ENCODE results near the gene HLA-DQA1.
A peak's percentile ranks its signal among the peaks of the same experiment; 100 is the strongest.
"Not testable (repeated sequence)": the region's sequence is repeated elsewhere in the genome, so short reads cannot be mapped to it uniquely, and the experiment has no call there.

HLA-DQA1 gene
- total RNA-seq: 0.28 to 1.7 reads per million in 2 donors

DNA sequence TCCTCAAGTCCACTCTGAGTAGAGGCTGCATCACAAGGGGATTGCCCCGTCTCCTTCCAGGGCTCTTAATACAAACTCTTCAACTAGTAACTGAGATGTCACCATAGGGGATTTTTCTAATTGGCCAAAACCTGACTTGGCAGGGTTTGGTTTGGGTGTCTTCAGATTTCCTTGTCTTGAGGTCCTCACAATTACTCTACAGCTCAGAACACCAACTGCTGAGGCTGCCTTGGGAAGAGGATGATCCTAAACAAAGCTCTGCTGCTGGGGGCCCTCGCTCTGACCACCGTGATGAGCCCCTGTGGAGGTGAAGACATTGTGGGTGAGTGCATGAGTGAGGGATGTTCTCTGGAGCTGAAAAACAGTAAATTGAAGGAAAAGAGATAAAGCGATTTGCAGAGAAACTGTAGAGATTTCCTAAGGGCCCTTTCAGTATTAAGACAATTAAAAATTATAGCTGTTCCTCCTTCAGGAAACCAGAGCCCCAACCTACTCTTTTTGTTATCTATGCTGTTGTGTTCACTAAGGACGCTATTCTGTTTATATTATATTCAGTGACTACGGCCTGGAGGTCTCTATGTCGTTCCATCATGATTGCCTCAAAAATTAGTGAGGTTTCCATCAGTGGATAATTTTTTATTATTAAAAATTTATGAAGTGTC lies at the start of gene HLA-DQA1:
HLA-DQA1 (plus strand) TSS at position 188 of the 662 bp plus-strand sequence; CDS start at position 241, 53 bp downstream.
- DNase-seq: no peak

- DNase-seq: no peak
Observed at GRCh38 chr6:32588156-32588555, 49.0 kb upstream of the HLA-DQA1 start.

DNA sequence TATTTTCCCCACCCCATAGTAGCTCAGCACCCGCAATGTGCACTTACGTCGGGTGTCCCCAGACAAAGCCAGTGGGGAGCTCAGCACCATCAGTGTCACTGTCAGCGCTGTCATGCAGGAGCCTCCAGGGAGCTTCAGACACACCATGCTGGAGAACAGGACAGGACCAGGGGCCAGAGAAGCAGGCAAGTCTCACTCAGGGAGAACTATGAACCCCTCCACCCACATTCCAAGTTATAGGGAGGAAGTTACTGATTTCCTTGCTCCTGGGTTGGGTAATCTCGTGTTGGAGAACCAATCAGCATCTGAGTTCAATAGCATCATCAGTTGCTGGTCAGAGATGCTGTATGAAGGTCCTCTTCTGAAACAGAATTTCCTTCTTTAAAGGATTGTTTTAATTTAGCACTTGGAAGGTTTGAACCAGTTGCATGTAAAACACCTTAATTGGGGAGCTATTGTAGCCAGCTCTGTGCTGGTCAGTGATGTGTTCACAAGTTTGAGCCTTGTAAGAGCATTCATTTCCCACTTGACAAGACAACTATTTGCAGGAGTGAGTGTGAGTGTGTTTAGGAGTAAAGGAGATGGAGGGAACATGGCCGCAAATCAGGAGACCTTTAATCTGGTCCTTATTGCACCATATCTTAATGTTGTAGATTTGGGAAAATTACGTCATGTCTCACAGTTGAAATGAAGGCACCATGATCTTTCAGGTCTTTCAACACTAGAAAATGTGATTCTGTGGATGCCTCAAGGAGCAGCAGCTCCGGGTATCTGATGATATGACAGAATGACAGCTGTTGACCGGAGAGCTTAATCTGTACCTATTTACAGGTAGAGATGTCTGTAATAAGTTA lies 47.4 kb upstream of the HLA-DQA1 start, which contains the start of gene HLA-DRB1:
HLA-DRB1 (minus strand) TSS at position 253 of the 854 bp plus-strand sequence; CDS start at position 147, 106 bp downstream.
- DNase-seq: peak; percentile 1

DNA sequence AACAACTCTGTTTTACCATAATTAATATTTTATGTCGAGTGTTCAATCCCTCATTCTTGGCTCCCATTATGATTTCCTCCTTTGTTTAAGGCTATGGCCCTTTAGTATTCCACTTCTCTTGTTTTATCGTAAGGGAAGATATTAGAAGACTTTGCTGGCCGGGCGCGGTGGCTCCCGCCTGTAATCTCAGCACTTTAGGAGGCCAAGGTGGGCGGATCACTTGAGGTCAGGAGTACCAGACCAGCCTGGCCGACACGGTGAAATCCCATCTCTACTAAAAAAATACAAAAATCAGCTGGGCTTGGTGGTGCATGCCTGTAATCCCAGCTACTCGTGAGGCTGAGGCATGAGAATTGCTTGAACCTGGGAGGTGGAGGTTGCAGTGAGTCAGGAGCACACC lies 46.5 kb upstream of the HLA-DQA1 start:
- not testable (repeated sequence) for DNase-seq

GRCh38 chr6:32597024-32597423 lies 40.2 kb upstream of the HLA-DQA1 start:
- DNase-seq: no peak

- no peak for DNase-seq
Observed at GRCh38 chr6:32602383-32602782, 34.8 kb upstream of the HLA-DQA1 start.

GRCh38 chr6:32603222-32603621 lies 34.0 kb upstream of the HLA-DQA1 start:
- no peak for DNase-seq

- no peak for DNase-seq
Observed at GRCh38 chr6:32603888-32604287, 33.3 kb upstream of the HLA-DQA1 start.

DNA sequence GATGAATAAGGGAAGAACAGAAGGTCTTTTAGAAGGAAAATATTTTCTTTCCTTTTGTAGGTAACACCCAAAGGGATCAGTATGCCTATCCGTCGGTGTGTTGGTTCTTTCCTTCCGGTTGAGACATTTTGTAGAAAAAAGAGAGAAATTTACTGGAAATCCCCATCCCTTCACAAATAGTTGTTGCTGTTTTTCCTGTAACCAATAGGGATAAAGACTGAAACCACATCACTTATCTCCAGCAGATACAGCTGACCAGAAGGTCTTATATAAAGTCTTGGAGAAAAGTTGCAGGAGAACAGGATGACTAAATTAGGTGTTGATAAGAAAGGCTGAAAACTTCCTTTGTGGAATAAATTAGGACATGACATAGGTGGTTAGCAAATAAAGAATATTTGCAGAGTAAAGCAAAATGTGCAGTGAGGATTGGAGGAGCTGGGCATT lies 32.8 kb upstream of the HLA-DQA1 start:
- no peak for DNase-seq

- DNase-seq: no peak
Observed at GRCh38 chr6:32607263-32607987, 29.8 kb upstream of the HLA-DQA1 start.

GRCh38 chr6:32607988-32608298 lies 29.3 kb upstream of the HLA-DQA1 start:
- DNase-seq: no peak

DNA sequence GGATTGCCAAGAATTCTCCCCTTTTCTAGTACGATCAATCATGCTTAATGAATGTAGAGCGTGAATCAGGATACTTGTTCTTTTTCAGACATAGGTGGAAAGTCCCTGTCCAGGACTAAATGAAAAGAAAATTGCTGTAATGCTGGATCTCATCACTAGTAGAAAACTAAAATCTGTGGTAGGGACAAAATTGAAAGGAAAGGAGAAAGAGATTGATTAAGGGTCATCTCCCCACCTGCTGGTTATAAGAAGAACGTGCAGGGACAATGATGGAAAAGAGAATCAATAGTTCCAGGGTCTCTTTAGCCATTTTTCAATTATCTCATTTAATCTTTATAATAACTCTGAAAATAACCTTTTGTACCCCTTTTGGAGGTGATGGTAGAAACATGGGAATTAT lies 28.8 kb upstream of the HLA-DQA1 start:
- no peak for DNase-seq

DNA sequence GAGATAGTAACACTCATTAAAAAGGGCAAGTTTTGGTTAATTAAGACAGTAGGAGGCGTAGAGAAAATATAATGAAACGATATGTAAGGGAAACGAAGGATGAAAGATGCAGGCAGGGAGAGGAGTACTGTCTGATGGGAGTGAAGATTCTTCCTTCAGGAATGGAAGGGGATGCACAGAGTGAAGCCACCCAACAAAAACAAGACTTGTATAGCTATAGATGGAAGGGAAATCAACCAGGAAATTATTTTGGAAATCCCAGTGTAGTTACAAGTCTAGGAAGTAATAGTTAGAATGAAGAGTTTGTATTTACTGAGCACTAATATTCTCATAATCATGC lies 27.8 kb upstream of the HLA-DQA1 start:
- no peak for DNase-seq

DNA sequence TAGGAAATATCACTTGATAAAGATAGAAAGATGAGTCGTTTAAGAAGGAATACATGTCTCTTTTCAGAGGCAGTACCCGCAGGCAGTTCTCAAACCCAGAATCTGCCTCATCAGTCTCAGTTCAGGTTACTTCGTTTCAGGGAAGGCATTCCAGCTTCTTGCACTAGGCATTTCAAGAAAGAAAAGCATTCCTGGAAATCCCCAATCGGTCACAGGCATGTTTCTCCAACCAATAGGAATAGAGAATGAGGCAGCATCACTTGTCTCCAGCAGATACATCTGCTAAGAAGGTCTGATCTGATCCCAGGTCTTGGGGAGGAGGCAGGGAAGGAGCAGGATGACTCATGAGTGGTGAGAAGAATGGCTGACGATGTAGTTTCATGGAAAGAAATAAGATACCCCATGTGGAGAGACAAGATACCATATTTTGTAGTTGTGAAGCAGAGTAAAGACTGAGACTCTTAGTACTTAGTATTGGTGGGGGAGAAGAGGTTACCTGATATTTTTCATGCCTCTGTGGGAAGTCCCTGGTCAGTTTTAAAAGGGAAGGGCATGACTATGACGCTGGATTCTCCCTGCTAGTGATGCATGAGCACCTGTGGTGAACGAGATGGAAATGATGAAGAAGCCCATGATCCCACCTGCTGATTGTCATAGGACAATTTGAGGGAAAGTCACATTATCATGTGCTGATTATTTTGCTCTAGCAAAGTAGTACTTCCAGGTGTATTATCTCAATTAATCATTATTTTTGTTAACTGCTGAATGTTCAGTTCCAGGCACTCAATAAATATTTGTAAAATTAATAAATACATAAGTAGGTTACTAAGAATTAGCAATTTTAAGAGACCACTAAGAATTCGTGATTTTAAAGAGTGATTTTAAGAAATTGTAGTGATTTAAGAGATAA lies 27.2 kb upstream of the HLA-DQA1 start:
- peak; percentile 18 for DNase-seq

DNA sequence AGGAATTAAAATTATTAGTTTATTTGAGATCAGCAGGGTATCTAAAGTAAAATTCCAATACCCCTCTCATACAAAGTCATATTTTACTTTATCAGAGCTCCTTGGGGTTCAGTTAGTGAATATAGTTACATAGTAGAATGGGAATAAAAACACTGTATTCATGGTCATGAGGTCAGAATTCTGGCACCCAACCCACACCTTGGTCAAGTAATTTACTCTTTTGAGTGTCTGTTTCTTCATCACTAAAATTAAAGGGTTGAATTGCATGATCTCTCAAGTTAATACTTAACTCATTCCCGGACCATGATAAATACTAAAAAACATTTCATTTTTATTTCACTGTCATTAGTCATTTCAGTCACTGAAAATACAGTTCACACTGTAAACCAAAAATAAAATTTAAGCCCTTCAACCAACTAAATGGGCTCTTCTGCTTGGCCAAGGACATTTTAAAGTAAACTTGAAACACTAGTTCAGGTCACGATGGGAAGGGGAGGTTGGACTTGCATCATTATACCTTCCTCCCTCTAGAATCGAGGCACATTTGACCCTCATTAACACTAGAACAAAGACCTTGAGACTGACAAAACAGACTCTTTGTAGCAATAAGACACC lies 26.4 kb upstream of the HLA-DQA1 start:
- DNase-seq: no peak

DNA sequence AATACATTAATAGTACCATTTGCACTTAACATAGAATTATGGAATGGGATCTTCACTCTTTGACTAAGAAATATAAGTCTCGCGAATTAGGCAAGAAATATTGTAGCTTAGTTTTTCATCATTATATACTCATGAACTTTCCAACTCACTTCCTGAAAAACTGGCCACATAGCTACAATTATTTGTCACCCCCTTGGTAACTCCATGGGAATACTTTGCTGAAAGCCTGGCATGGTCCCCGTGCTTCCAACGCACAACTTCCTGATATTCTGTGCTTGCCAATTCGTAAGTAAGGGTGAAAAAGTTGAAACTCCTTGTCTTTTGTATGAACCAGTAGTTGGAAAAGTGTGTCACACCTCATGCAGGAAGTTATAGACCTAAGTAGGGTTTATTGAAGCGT lies 23.7 kb upstream of the HLA-DQA1 start:
- DNase-seq: no peak

- no peak for DNase-seq
Observed at GRCh38 chr6:32614366-32615081, 22.7 kb upstream of the HLA-DQA1 start.

- DNase-seq: no peak
Observed at GRCh38 chr6:32615885-32616532, 21.2 kb upstream of the HLA-DQA1 start.

- DNase-seq: no peak
Observed at GRCh38 chr6:32617751-32618150, 19.5 kb upstream of the HLA-DQA1 start.

GRCh38 chr6:32621372-32621771 lies 15.8 kb upstream of the HLA-DQA1 start:
- no peak for DNase-seq

Data from T-helper 9 cell (primary cell).